HepG2 (cell line): ENCODE results near the gene CCSER1. TPM values are rescaled to one million over a fixed set of nuclear protein-coding genes. Genes with fewer than 3 reads are reported as not detected.

Source experiments
- ATAC-seq: fragments of 200-7000 bp; cut with Tn5 transposase; 3 replicates; pipeline ENCODE4 v1.9.1; 2020; ENCODE audit warnings: mild to moderate bottlenecking, moderate library complexity
- BruUV-seq: library from RNA; stranded (reverse); fragments of 400-500 nt; replicated peaks from 2 replicates; lab custom pipeline; 2021; lab: Mats Ljungman, UMichigan
- CTCF ChIA-PET: fragments of 300-600 bp; formaldehyde crosslinking; extraction: SDS; loops from one replicate; lab custom pipeline; 2021; ENCODE audit warnings: low total read pairs, inconsistent platforms, low intra/inter-chr PET ratio; lab: Yijun Ruan, JAX
- POLR2A ChIA-PET: fragments of 350-600 bp; sonication (Branson Sonifier 250); formaldehyde crosslinking; loops from one replicate; lab custom pipeline; 2020; ENCODE audit warnings: antibody characterized with exemption, inconsistent platforms; lab: Yijun Ruan, JAX
- DNase-seq: peaks from one replicate; pipeline ENCODE4 v3.0.0-alpha.2; 2015; ENCODE audit warnings: low spot score
- FAIRE-seq: peaks from 3 replicates; lab custom pipeline; 2011; peaks lifted over from hg19 to GRCh38; lab: Jason Lieb, UNC
- H2AFZ ChIP-seq: one replicate; pipeline ENCODE4 v1.6.1; 2011; ENCODE audit warnings: low read length, inconsistent platforms
- H3K27ac ChIP-seq: fragments of 300-600 bp; 3 replicates; pipeline ENCODE4 v1.8.0; 2011; ENCODE audit warnings: mixed run types, mild to moderate bottlenecking, mixed read lengths, low read length, inconsistent platforms; ENCODE audit not compliant: insufficient read depth; ENCODE audit errors: extremely low read length
- H3K27me3 ChIP-seq, 2 experiments: fragments of 200-600 bp in 1 of 2; 2 replicates in 1 of 2; 3 replicates in 1 of 2; pipeline versions ENCODE4 v1.6.0 to v1.8.0; 2011; ENCODE audit warnings: low read length in 2 of 2, mild to moderate bottlenecking in 2 of 2, moderate library complexity in 2 of 2, inconsistent platforms in 1 of 2; ENCODE audit not compliant: insufficient read depth in 2 of 2, control insufficient read depth in 1 of 2
- H3K36me3 ChIP-seq, 2 experiments: fragments of 200-600 bp in 1 of 2; replicated peaks in 1 of 2; 2 replicates in 1 of 2; 3 replicates in 1 of 2; pipeline versions ENCODE4 v1.5.1 to v1.8.0; 2011; ENCODE audit warnings: low read length in 2 of 2, inconsistent platforms in 1 of 2; ENCODE audit not compliant: insufficient read depth in 2 of 2, control insufficient read depth in 1 of 2
- H3K4me1 ChIP-seq: 2 replicates; pipeline ENCODE4 v1.5.1; 2012; ENCODE audit warnings: low read length, inconsistent platforms; ENCODE audit not compliant: insufficient read depth
- H3K4me2 ChIP-seq: 2 replicates; pipeline ENCODE4 v1.6.0; 2011; ENCODE audit warnings: low read depth, low read length, inconsistent platforms
- H3K4me3 ChIP-seq, 3 experiments: fragments of 200-600 bp in 1 of 3; sonication (generic), shearing (Covaris generic) in 1 of 3; replicated peaks in 1 of 3; 2 replicates each; pipeline ENCODE4 v1.5.1; 2011 to 2016; ENCODE audit warnings: low read length in 3 of 3, inconsistent platforms in 2 of 3, low read depth in 2 of 3, mild to moderate bottlenecking in 2 of 3, control low read depth in 1 of 3, mixed read lengths in 1 of 3; ENCODE audit not compliant: insufficient read depth in 1 of 3
- H3K79me2 ChIP-seq: one replicate; pipeline ENCODE4 v1.6.1; 2011; ENCODE audit warnings: low read length, inconsistent platforms; ENCODE audit not compliant: insufficient read depth
- H3K9ac ChIP-seq: 2 replicates; pipeline ENCODE4 v1.6.0; 2011; ENCODE audit warnings: mild to moderate bottlenecking, low read depth, low read length, inconsistent platforms; ENCODE audit not compliant: insufficient read depth
- H3K9me3 ChIP-seq: 2 replicates; pipeline ENCODE4 v1.5.1; 2012; ENCODE audit warnings: mild to moderate bottlenecking, low read length
- H4K20me1 ChIP-seq: 2 replicates; pipeline ENCODE4 v1.6.0; 2011; ENCODE audit warnings: inconsistent platforms, mild to moderate bottlenecking, low read length, moderate library complexity; ENCODE audit not compliant: insufficient read depth
- ATF7 ChIP-seq, 2 experiments: fragments of 450-650 bp in 1 of 2; sonication (generic) in 1 of 2; formaldehyde crosslinking in 1 of 2; IDR thresholded peaks; 2 replicates each; pipeline versions ENCODE4 v1.4.0 to v1.6.1; 2016 to 2020; ENCODE audit warnings: antibody characterized with exemption in 1 of 2, mild to moderate bottlenecking in 1 of 2, missing genetic modification reagents in 1 of 2
- FOXA3 ChIP-seq: IDR thresholded peaks from 2 replicates; pipeline ENCODE4 v1.6.1; 2016; ENCODE audit warnings: missing genetic modification reagents, missing compliant biosample characterization
- HDAC2 ChIP-seq: sonication (generic); formaldehyde crosslinking; IDR thresholded peaks from 2 replicates; pipeline ENCODE4 v1.4.0; 2020; ENCODE audit warnings: missing genetic modification reagents
- HNRNPH1 ChIP-seq: fragments of 200-400 bp; formaldehyde crosslinking; optimal IDR thresholded peaks from 2 replicates; pipeline ENCODE3; 2017; ENCODE audit warnings: mild to moderate bottlenecking, low read depth, low read length
- HNRNPUL1 ChIP-seq: fragments of 200-400 bp; formaldehyde crosslinking; IDR thresholded peaks from 2 replicates; pipeline ENCODE4 v1.6.1; 2017; ENCODE audit warnings: low read depth, mild to moderate bottlenecking, low read length, moderate library complexity
- KDM2A ChIP-seq: sonication (generic); formaldehyde crosslinking; IDR thresholded peaks from 2 replicates; pipeline ENCODE4 v1.4.0; 2020; ENCODE audit warnings: low read depth, missing genetic modification reagents, borderline replicate concordance
- MBNL3 ChIP-seq: fragments of 250-450 bp; sonication (Bioruptor Pico); conservative IDR thresholded peaks from 2 replicates; pipeline ENCODE4 v1.8.0; 2022; ENCODE audit warnings: mild to moderate bottlenecking, inconsistent platforms
- MEIS2 ChIP-seq: sonication (generic); formaldehyde crosslinking; IDR thresholded peaks from 2 replicates; pipeline ENCODE4 v1.9.0; 2021; ENCODE audit warnings: mild to moderate bottlenecking, missing genetic modification reagents
- NCOA1 ChIP-seq: sonication (generic); formaldehyde crosslinking; IDR thresholded peaks from 2 replicates; pipeline ENCODE4 v1.9.0; 2021; ENCODE audit warnings: missing genetic modification reagents
- NR1H2 ChIP-seq: sonication (generic); formaldehyde crosslinking; IDR thresholded peaks from 2 replicates; pipeline ENCODE4 v1.8.1; 2022; ENCODE audit warnings: low read depth, missing genetic modification reagents, borderline replicate concordance
- PRDM4 ChIP-seq: sonication (generic); formaldehyde crosslinking; IDR thresholded peaks from 2 replicates; pipeline ENCODE4 v1.9.0; 2021; ENCODE audit warnings: missing genetic modification reagents, borderline replicate concordance
- RORA ChIP-seq: sonication (generic); formaldehyde crosslinking; IDR thresholded peaks from 2 replicates; pipeline ENCODE4 v1.5.0; 2020; ENCODE audit warnings: mild to moderate bottlenecking, missing genetic modification reagents, moderate library complexity
- U2AF2 ChIP-seq: fragments of 200-400 bp; formaldehyde crosslinking; IDR thresholded peaks from 2 replicates; pipeline ENCODE4 v1.6.1; 2017; ENCODE audit warnings: low read depth, mild to moderate bottlenecking, low read length
- ZNF180 ChIP-seq: sonication (generic); formaldehyde crosslinking; IDR thresholded peaks from 2 replicates; pipeline ENCODE4 v1.4.0; 2020; ENCODE audit warnings: low read depth, missing genetic modification reagents, borderline replicate concordance
- ZNF251 ChIP-seq: sonication (generic); formaldehyde crosslinking; IDR thresholded peaks from 2 replicates; pipeline ENCODE4 v1.9.0; 2021; ENCODE audit warnings: mild to moderate bottlenecking, missing genetic modification reagents
- ZNF550 ChIP-seq: sonication (generic); formaldehyde crosslinking; IDR thresholded peaks from 2 replicates; pipeline ENCODE4 v1.4.0; 2020; ENCODE audit warnings: mild to moderate bottlenecking, missing genetic modification reagents, borderline replicate concordance
- WGBS: methylation state at CpG from one replicate; pipeline ENCODE4 v1.1.6; 2017; ENCODE audit warnings: low lambda C conversion rate; 5-methylcytosine and 5-hydroxymethylcytosine counted together
- in situ Hi-C: cut with HindIII; loops from 2 replicates; pipeline ENCODE4 v1.10.0; 2017; ENCODE audit warnings: low pct_unique_long_range_greater_than_20kb; ENCODE audit not compliant: extremely low pct_ligation_motif_present
- intact Hi-C: fragments of 100-400 bp; cut with micrococcal nuclease; formaldehyde crosslinking; loops from one replicate; pipeline ENCODE4 v1.10.0; 2022; ENCODE audit not compliant: unreplicated experiment
- polyA plus RNA-seq, 8 experiments: library from polyadenylated mRNA; depleted of rRNA in 3 of 8; stranded (reverse) in 7 of 8; unstranded in 1 of 8; fragments of >200 nt; fragmentation: Illumina TruSeq in 4 of 8; extraction: Trizol in 4 of 8; gene quantifications; 2 replicates each; pipeline versions ENCODE4 v1.2.1 to v1.2.3, GENCODE V29; 2011 to 2016; ENCODE audit warnings: low read depth in 4 of 8, missing spikeins in 1 of 8, mixed read lengths in 1 of 8; ENCODE audit not compliant: insufficient read depth in 1 of 8
- total RNA-seq, 5 experiments: library from RNA; depleted of rRNA; stranded (reverse); fragments of >200 nt; fragmentation: Illumina TruSeq; extraction: Trizol; gene quantifications; 2 replicates each; pipeline ENCODE4 v1.2.3, GENCODE V29; 2016; ENCODE audit warnings: low read depth in 1 of 5
- TF ChIP-seq, protein P1 (sequence below): sonication (generic); formaldehyde crosslinking; IDR thresholded peaks from 2 replicates; pipeline ENCODE4 v1.9.0; 2022; ENCODE audit warnings: missing genetic modification reagents, mild to moderate bottlenecking, borderline replicate concordance

The CCSER1 gene
- total and polyA plus RNA-seq, 2 of the 13 experiments (the other 11 are each of a cell fraction or from before 2014, with no cell fraction given): not detected

GRCh38 chr4:90542216-90542615 lies 415.0 kb downstream of the CCSER1 start:
- WGBS: 48% methylated on average over 4 of the region's 4 CpGs
- DNase-seq (no peak), ATAC-seq (no peak), FAIRE-seq (no peak)
- Histone ChIP-seq H3K4me2 (no peak overlapping the region), H3K27ac (no peak overlapping the region), H4K20me1 (no peaks in the 10 kb centered on the region), H3K79me2 (no peaks in the 10 kb centered on the region), H3K9me3 (no peaks in the 10 kb centered on the region), H3K4me3 (no peak overlapping the region), H3K27me3 (no peaks in the 10 kb centered on the region), H2AFZ (no peak overlapping the region), H3K36me3 (no peaks in the 10 kb centered on the region), H3K9ac (no peak overlapping the region), H3K4me1 (no peaks in the 10 kb centered on the region)
- in situ Hi-C loops (no loop called here), intact Hi-C loops (no loop called here)
- CTCF ChIA-PET: no interaction called here
- TF ChIP-seq ATF7 (IDR thresholded peaks at IDR 0.05) (no peak), ATF7 (CRISPR knock-in tag; IDR thresholded peaks at IDR 0.05) (no peak), PRDM4 (CRISPR knock-in tag) (no peak), MEIS2 (CRISPR knock-in tag) (no peak), HNRNPH1 (no peak), NR1H2 (no peak), U2AF2 (no peak), ZNF251 (CRISPR knock-in tag) (no peak), ZNF550 (CRISPR knock-in tag) (no peak), HDAC2 (CRISPR knock-in tag) (no peak), FOXA3 (CRISPR knock-in tag) (no peak), RORA (CRISPR knock-in tag) (no peak), KDM2A (CRISPR knock-in tag) (no peak), NCOA1 (CRISPR knock-in tag) (no peak), HNRNPUL1 (no peak), MBNL3 (CRISPR knock-in tag) (no peak), ZNF180 (no peak)
- TF ChIP-seq, protein P1, sequence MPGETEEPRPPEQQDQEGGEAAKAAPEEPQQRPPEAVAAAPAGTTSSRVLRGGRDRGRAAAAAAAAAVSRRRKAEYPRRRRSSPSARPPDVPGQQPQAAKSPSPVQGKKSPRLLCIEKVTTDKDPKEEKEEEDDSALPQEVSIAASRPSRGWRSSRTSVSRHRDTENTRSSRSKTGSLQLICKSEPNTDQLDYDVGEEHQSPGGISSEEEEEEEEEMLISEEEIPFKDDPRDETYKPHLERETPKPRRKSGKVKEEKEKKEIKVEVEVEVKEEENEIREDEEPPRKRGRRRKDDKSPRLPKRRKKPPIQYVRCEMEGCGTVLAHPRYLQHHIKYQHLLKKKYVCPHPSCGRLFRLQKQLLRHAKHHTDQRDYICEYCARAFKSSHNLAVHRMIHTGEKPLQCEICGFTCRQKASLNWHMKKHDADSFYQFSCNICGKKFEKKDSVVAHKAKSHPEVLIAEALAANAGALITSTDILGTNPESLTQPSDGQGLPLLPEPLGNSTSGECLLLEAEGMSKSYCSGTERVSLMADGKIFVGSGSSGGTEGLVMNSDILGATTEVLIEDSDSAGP (CRISPR knock-in tag): no peak
- POLR2A ChIA-PET: no interaction called here
- BruUV-seq: no TSS peak
